Ishikawa (cell line): Measurements from ENCODE around the gene ESPL1.
A peak's percentile ranks its signal among the peaks of the same experiment; 100 is the strongest.

ENCODE experiments used
- CEBPB ChIP-seq: IDR thresholded peaks from 2 replicates; pipeline ENCODE4 v1.6.1; 2012
- CREB1 ChIP-seq: IDR thresholded peaks from 2 replicates; pipeline ENCODE4 v1.6.1; 2012; ENCODE audit warnings: low read depth
- EGR1 ChIP-seq: IDR thresholded peaks from 2 replicates; pipeline ENCODE4 v1.6.1; 2012
- EP300 ChIP-seq: IDR thresholded peaks from 2 replicates; pipeline ENCODE4 v1.6.1; 2012; ENCODE audit warnings: borderline replicate concordance
- FOXM1 ChIP-seq: IDR thresholded peaks from 2 replicates; pipeline ENCODE4 v1.6.1; 2012; ENCODE audit warnings: low read depth, borderline replicate concordance
- MAX ChIP-seq: IDR thresholded peaks from 2 replicates; pipeline ENCODE4 v1.6.1; 2012
- NFIC ChIP-seq: IDR thresholded peaks from 2 replicates; pipeline ENCODE4 v1.6.1; 2012
- RAD21 ChIP-seq: IDR thresholded peaks from 2 replicates; pipeline ENCODE4 v1.6.1; 2012; ENCODE audit warnings: low read depth
- REST ChIP-seq: IDR thresholded peaks from 2 replicates; pipeline ENCODE4 v1.6.1; 2012; ENCODE audit warnings: low read depth, mild to moderate bottlenecking
- TAF1 ChIP-seq: IDR thresholded peaks from 2 replicates; pipeline ENCODE4 v1.6.1; 2012; ENCODE audit warnings: low read depth, mild to moderate bottlenecking
- TCF12 ChIP-seq: IDR thresholded peaks from 2 replicates; pipeline ENCODE4 v1.6.1; 2012; ENCODE audit warnings: low read depth
- TEAD4 ChIP-seq: IDR thresholded peaks from 2 replicates; pipeline ENCODE4 v1.6.1; 2012
- USF1 ChIP-seq: IDR thresholded peaks from 2 replicates; pipeline ENCODE4 v1.6.1; 2012
- YY1 ChIP-seq: IDR thresholded peaks from 2 replicates; pipeline ENCODE4 v1.6.1; 2012; ENCODE audit warnings: low read depth
- ZBTB7A ChIP-seq: IDR thresholded peaks from 2 replicates; pipeline ENCODE4 v1.6.1; 2012; ENCODE audit warnings: low read depth

ESPL1 gene

GRCh38 chr12:53290661-53291060 lies 22.6 kb downstream of the ESPL1 start:
- TF ChIP-seq CREB1 (no peak), NFIC (no peak), YY1 (no peak), EP300 (no peak), FOXM1 (no peak), USF1 (no peak), EGR1 (no peak), ZBTB7A (no peak)

GRCh38 chr12:53292426-53292825 lies 24.3 kb downstream of the ESPL1 start:
- TF ChIP-seq MAX (no peak), EGR1 (no peak), NFIC (no peak), FOXM1 (no peak), YY1 (no peak), EP300 (no peak), CREB1 (no peak), TAF1 (no peak), TEAD4 (no peak), USF1 (no peak), ZBTB7A (no peak), RAD21 (no peak), REST (no peak), CEBPB (no peak), TCF12 (no peak)

GRCh38 chr12:53295070-53295890 lies 27.2 kb downstream of the ESPL1 start, which contains the start of gene PFDN5:
Gene PFDN5 (plus strand): TSS chr12:53295542. CDS start chr12:53295568, 26 bp downstream.
- peak; percentile 20 for TF ChIP-seq NFIC
- TF ChIP-seq RAD21: peak; percentile 17; the same call in 1 of the 2 replicates
- peak; percentile 66; the same call in 1 of the 2 replicates for TF ChIP-seq TCF12
- peak; percentile 5; the same call in 1 of the 2 replicates for TF ChIP-seq TEAD4
- no peak for TF ChIP-seq ZBTB7A
- TF ChIP-seq EGR1: peak; percentile 9; the same call in 1 of the 2 replicates
- TF ChIP-seq REST: 0 out of 2 replicates have a peak, but pooled peaks have one; percentile 26
- peak; percentile 97 for TF ChIP-seq YY1
- peak; percentile 89 for TF ChIP-seq MAX
- no peak for TF ChIP-seq FOXM1
- no peak for TF ChIP-seq CREB1
- TF ChIP-seq CEBPB: no peak
- peak; percentile 24; the same call in 1 of the 2 replicates for TF ChIP-seq EP300
- TF ChIP-seq USF1: 0 out of 2 replicates have a peak, but pooled peaks have one; percentile 2
- peak; percentile 100 for TF ChIP-seq TAF1

- TF ChIP-seq EP300 (no peak), TCF12 (no peak), USF1 (no peak), ZBTB7A (no peak), MAX (no peak), TAF1 (no peak), CEBPB (no peak), EGR1 (no peak), CREB1 (no peak), TEAD4 (no peak), NFIC (no peak), YY1 (no peak), FOXM1 (no peak), RAD21 (no peak), REST (no peak)
Measured at GRCh38 chr12:53295891-53296219, 27.8 kb downstream of the ESPL1 start.
